Fibroblast of lung (primary cell): ENCODE results near the gene TBC1D2B.
"Not testable (repeated sequence)": the region's sequence is repeated elsewhere in the genome, so short reads cannot be mapped to it uniquely, and the experiment has no call there.

Source experiments
- EZH2 ChIP-seq: IDR thresholded peaks from 2 replicates; pipeline ENCODE4 v1.5.1; 2012; ENCODE audit warnings: low read length, control low read depth, mild to moderate bottlenecking; ENCODE audit errors: missing control alignments
- TF ChIP-seq, protein P1 (sequence below), 2 donors: IDR thresholded peaks in 1 of 2; conservative IDR thresholded peaks in 1 of 2; 1 replicate in 1 of 2; 2 replicates in 1 of 2; pipeline ENCODE4 v1.5.1; 2011 to 2012; ENCODE audit warnings: low read length in 2 of 2, control low read depth in 1 of 2, inconsistent platforms in 1 of 2, low read depth in 1 of 2, mild to moderate bottlenecking in 1 of 2

GRCh38 chr15:77952928-77953446 is 124.5 kb downstream of the TBC1D2B start:
- TF ChIP-seq, protein P1, sequence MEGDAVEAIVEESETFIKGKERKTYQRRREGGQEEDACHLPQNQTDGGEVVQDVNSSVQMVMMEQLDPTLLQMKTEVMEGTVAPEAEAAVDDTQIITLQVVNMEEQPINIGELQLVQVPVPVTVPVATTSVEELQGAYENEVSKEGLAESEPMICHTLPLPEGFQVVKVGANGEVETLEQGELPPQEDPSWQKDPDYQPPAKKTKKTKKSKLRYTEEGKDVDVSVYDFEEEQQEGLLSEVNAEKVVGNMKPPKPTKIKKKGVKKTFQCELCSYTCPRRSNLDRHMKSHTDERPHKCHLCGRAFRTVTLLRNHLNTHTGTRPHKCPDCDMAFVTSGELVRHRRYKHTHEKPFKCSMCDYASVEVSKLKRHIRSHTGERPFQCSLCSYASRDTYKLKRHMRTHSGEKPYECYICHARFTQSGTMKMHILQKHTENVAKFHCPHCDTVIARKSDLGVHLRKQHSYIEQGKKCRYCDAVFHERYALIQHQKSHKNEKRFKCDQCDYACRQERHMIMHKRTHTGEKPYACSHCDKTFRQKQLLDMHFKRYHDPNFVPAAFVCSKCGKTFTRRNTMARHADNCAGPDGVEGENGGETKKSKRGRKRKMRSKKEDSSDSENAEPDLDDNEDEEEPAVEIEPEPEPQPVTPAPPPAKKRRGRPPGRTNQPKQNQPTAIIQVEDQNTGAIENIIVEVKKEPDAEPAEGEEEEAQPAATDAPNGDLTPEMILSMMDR (conservative IDR thresholded peaks at IDR 0.05 in 1 of 2, IDR thresholded peaks at IDR 0.05 in 1 of 2; ENCODE audit: low read depth in 1 of 2, low read length in 2 of 2): not testable (repeated sequence)
- TF ChIP-seq EZH2: not testable (repeated sequence)
